Testis (tissue), 2 donors: Measurements from ENCODE around the gene PAPOLG.

Experiments used
- POLR2A ChIP-seq: fragments of 450-650 bp; IDR thresholded peaks from one replicate; pipeline ENCODE4 v1.6.1; 2017; ENCODE audit warnings: antibody characterized with exemption, mild to moderate bottlenecking, moderate library complexity
- TF ChIP-seq, protein P1 (sequence below), 3 experiments: fragments of 450-650 bp in 2 of 3; fragments of 200-600 bp in 1 of 3; sonication (generic) in 1 of 3; IDR thresholded peaks; one replicate each; pipeline ENCODE4 v1.5.1; 2016 to 2019; ENCODE audit warnings: antibody characterized with exemption in 3 of 3, mild to moderate bottlenecking in 2 of 3, moderate library complexity in 1 of 3

DNA sequence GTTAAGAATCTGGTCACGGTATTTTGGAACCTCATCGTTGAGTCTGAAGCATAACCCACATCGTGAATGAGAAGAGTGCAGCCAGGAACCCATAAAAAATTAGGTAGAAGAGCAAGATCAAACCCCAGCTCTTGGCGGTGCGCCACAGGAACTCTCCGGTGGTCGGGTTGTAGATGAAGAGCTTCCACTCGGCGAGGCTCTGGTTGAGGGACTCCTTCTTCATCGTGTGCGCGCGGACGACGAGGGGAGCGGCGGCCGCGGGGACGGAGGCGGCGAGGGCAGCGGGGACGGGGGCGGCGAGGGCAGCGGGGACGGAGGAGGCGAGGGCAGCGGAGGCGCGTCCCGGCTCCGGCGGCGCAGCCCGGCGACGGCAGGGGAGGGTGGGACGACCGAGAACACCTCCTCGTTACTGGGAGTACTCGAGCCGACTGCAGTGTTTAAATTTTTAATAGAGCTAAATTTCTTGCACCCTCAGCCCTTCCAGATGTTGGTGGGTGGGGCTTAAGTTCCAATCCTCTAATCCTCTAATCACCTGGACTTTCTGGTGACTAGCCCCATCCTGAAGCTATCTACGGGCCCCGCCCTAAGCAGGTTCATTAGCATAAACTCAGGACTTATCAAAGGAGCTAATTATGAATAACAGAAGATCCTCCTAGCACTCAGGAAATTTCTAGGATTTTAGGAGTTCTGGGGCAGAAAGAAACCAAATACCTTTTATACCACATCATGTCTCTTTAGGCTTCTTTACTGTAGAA lies 20.4 kb upstream of the PAPOLG start:
- TF ChIP-seq, protein P1, sequence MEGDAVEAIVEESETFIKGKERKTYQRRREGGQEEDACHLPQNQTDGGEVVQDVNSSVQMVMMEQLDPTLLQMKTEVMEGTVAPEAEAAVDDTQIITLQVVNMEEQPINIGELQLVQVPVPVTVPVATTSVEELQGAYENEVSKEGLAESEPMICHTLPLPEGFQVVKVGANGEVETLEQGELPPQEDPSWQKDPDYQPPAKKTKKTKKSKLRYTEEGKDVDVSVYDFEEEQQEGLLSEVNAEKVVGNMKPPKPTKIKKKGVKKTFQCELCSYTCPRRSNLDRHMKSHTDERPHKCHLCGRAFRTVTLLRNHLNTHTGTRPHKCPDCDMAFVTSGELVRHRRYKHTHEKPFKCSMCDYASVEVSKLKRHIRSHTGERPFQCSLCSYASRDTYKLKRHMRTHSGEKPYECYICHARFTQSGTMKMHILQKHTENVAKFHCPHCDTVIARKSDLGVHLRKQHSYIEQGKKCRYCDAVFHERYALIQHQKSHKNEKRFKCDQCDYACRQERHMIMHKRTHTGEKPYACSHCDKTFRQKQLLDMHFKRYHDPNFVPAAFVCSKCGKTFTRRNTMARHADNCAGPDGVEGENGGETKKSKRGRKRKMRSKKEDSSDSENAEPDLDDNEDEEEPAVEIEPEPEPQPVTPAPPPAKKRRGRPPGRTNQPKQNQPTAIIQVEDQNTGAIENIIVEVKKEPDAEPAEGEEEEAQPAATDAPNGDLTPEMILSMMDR (IDR thresholded peaks at IDR 0.05), result no peak
- no peak for TF ChIP-seq POLR2A
